PC-9 (cell line): ENCODE measurements around the gene COL25A1. TPM values are rescaled to one million over a fixed set of nuclear protein-coding genes. Genes with fewer than 3 reads are reported as not detected.

ENCODE experiments used
- BruUV-seq: library from RNA; stranded (reverse); fragments of 400-500 nt; replicated peaks from 2 replicates; lab custom pipeline; 2021; lab: Mats Ljungman, UMichigan
- CTCF ChIA-PET: fragments of 300-600 bp; sonication (Branson Sonifier 250); formaldehyde crosslinking; loops from one replicate; lab custom pipeline; 2022; ENCODE audit warnings: antibody characterized with exemption; lab: Charles Lee
- POLR2A ChIA-PET: fragments of 300-600 bp; sonication (Branson Sonifier 250); formaldehyde crosslinking; loops from one replicate; lab custom pipeline; 2022; ENCODE audit warnings: antibody characterized with exemption; ENCODE audit not compliant: unreplicated experiment; lab: Charles Lee
- DNase-seq, 2 experiments: peaks; one replicate each; pipeline versions ENCODE4 v3.0.0 to v3.0.0-alpha.2; 2015 to 2022; ENCODE audit warnings: mixed read lengths in 1 of 2
- H2AFZ ChIP-seq: fragments of 200-600 bp; sonication (generic); 2 replicates; pipeline ENCODE4 v1.8.1; 2017; ENCODE audit warnings: antibody characterized with exemption
- H3F3A ChIP-seq: fragments of 200-600 bp; sonication (generic); 2 replicates; pipeline ENCODE4 v1.8.1; 2017; ENCODE audit warnings: antibody characterized with exemption, mild to moderate bottlenecking, low read depth; ENCODE audit not compliant: insufficient read depth
- H3K27ac ChIP-seq: fragments of 200-600 bp; sonication (generic); 2 replicates; pipeline ENCODE4 v1.6.1; 2016; ENCODE audit warnings: mixed run types
- H3K27me3 ChIP-seq: fragments of 200-600 bp; sonication (generic); 2 replicates; pipeline ENCODE4 v1.6.1; 2016; ENCODE audit warnings: low read depth, mixed run types; ENCODE audit not compliant: insufficient read depth
- H3K36me3 ChIP-seq: fragments of 200-600 bp; sonication (generic); 2 replicates; pipeline ENCODE4 v1.6.1; 2016; ENCODE audit warnings: low read depth, mixed run types
- H3K4me1 ChIP-seq: fragments of 200-600 bp; sonication (generic); replicated peaks from 2 replicates; pipeline ENCODE4 v1.6.1; 2016; ENCODE audit warnings: mixed run types; ENCODE audit not compliant: insufficient read depth
- H3K4me2 ChIP-seq: fragments of 200-600 bp; sonication (generic); 2 replicates; pipeline ENCODE4 v1.6.1; 2017; ENCODE audit warnings: mixed run types
- H3K4me3 ChIP-seq: fragments of 200-600 bp; sonication (generic); 2 replicates; pipeline ENCODE4 v1.6.1; 2016; ENCODE audit warnings: mixed run types
- H3K79me2 ChIP-seq: fragments of 200-600 bp; sonication (generic); 2 replicates; pipeline ENCODE4 v1.6.1; 2017; ENCODE audit warnings: low read depth, mixed run types
- H3K9me2 ChIP-seq: fragments of 200-600 bp; sonication (generic); 2 replicates; pipeline ENCODE4 v1.8.1; 2017; ENCODE audit warnings: mild to moderate bottlenecking; ENCODE audit not compliant: insufficient read depth
- H3K9me3 ChIP-seq: fragments of 200-600 bp; sonication (generic); 2 replicates; pipeline ENCODE4 v1.8.1; 2016; ENCODE audit warnings: low read depth; ENCODE audit not compliant: insufficient read depth
- H4K20me1 ChIP-seq: fragments of 200-600 bp; sonication (generic); 2 replicates; pipeline ENCODE4 v1.8.1; 2017; ENCODE audit not compliant: insufficient read depth
- EZH2 ChIP-seq: fragments of 200-600 bp; sonication (generic); IDR thresholded peaks from 2 replicates; pipeline ENCODE4 v1.8.0; 2017; ENCODE audit warnings: antibody characterized with exemption, low read depth
- intact Hi-C: fragments of 100-400 bp; cut with micrococcal nuclease; formaldehyde crosslinking; loops from one replicate; pipeline ENCODE4 v1.10.0; 2022; ENCODE audit not compliant: unreplicated experiment
- total RNA-seq: library from RNA; stranded (reverse); gene quantifications from 2 replicates; pipeline ENCODE4 v1.2.3, GENCODE V29; 2021
- TF ChIP-seq, protein P1 (sequence below): fragments of 200-600 bp; sonication (generic); conservative IDR thresholded peaks from 2 replicates; pipeline ENCODE4 v1.6.1; 2017; ENCODE audit warnings: mixed run types, antibody characterized with exemption, mild to moderate bottlenecking, moderate library complexity

Gene COL25A1
- total RNA-seq, 1 experiment from 2014 or later = not detected

DNA sequence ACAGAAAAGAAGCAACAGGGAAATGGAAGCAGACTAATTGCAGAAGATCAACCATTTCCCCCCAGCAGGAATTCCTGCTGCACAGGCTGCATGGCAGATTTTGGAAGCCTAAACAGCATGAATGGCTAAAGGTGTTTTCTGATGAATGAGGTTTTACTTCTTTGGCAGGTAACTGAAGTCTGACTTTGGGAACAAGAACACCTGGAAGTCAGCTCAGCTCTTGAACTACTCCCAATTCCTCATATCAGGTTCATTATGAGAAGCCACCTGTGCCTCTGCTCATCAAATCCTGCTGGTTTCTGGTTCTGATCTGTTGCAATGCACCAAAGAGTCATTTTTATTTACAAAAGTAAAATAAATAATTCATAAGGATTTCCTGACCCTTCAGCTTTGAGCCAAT lies 139.0 kb downstream of the COL25A1 start:
- no TSS peak for BruUV-seq
- no peaks in the 10 kb centered on the region for H3K36me3 ChIP-seq
- DNase-seq = no peak
- no peaks in the 10 kb centered on the region for H3K27me3 ChIP-seq
- no peak overlapping the region for H3K4me2 ChIP-seq
- no peaks in the 10 kb centered on the region for H3K9me3 ChIP-seq
- ChIA-PET CTCF (no interaction called here), POLR2A (no interaction called here)
- no peaks in the 10 kb centered on the region for H4K20me1 ChIP-seq
- no peaks in the 10 kb centered on the region for H3K9me2 ChIP-seq
- H3K4me3 ChIP-seq = no peak overlapping the region
- H3K27ac ChIP-seq = no peak overlapping the region
- intact Hi-C loops = no loop called here
- no peak overlapping the region for H2AFZ ChIP-seq
- H3K79me2 ChIP-seq = no peaks in the 10 kb centered on the region
- TF ChIP-seq EZH2 = no peak
- TF ChIP-seq, protein P1, sequence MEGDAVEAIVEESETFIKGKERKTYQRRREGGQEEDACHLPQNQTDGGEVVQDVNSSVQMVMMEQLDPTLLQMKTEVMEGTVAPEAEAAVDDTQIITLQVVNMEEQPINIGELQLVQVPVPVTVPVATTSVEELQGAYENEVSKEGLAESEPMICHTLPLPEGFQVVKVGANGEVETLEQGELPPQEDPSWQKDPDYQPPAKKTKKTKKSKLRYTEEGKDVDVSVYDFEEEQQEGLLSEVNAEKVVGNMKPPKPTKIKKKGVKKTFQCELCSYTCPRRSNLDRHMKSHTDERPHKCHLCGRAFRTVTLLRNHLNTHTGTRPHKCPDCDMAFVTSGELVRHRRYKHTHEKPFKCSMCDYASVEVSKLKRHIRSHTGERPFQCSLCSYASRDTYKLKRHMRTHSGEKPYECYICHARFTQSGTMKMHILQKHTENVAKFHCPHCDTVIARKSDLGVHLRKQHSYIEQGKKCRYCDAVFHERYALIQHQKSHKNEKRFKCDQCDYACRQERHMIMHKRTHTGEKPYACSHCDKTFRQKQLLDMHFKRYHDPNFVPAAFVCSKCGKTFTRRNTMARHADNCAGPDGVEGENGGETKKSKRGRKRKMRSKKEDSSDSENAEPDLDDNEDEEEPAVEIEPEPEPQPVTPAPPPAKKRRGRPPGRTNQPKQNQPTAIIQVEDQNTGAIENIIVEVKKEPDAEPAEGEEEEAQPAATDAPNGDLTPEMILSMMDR = no peak
- H3K4me1 ChIP-seq = no peaks in the 10 kb centered on the region
- no peaks in the 10 kb centered on the region for H3F3A ChIP-seq

GRCh38 chr4:109162759-109163158 lies 139.7 kb downstream of the COL25A1 start:
- no peaks in the 10 kb centered on the region for H3K4me1 ChIP-seq
- H3K27ac ChIP-seq = no peak overlapping the region
- H3K4me3 ChIP-seq = no peak overlapping the region
- H3K9me2 ChIP-seq = no peaks in the 10 kb centered on the region
- H2AFZ ChIP-seq = no peak overlapping the region
- no peak overlapping the region for H3K4me2 ChIP-seq
- TF ChIP-seq EZH2 = no peak
- TF ChIP-seq, protein P1 = no peak
- CTCF ChIA-PET = no interaction called here
- no TSS peak for BruUV-seq
- H4K20me1 ChIP-seq = no peaks in the 10 kb centered on the region
- H3K9me3 ChIP-seq = no peaks in the 10 kb centered on the region
- H3K36me3 ChIP-seq = no peaks in the 10 kb centered on the region
- no peaks in the 10 kb centered on the region for H3F3A ChIP-seq
- POLR2A ChIA-PET = no interaction called here
- intact Hi-C loops = no loop called here
- H3K27me3 ChIP-seq = no peaks in the 10 kb centered on the region
- no peak for DNase-seq
- H3K79me2 ChIP-seq = no peaks in the 10 kb centered on the region

GRCh38 chr4:109160494-109160893 lies 142.0 kb downstream of the COL25A1 start:
- no peak for TF ChIP-seq EZH2
- TF ChIP-seq, protein P1 = no peak
- Histone ChIP-seq H3F3A (no peaks in the 10 kb centered on the region), H3K9me2 (no peaks in the 10 kb centered on the region), H3K4me1 (no peaks in the 10 kb centered on the region), H2AFZ (no peak overlapping the region), H3K36me3 (no peaks in the 10 kb centered on the region), H3K4me3 (no peak overlapping the region), H3K79me2 (no peaks in the 10 kb centered on the region), H3K27me3 (no peaks in the 10 kb centered on the region), H3K4me2 (no peak overlapping the region), H4K20me1 (no peaks in the 10 kb centered on the region), H3K27ac (no peak overlapping the region), H3K9me3 (no peaks in the 10 kb centered on the region)
- intact Hi-C loops = no loop called here
- CTCF ChIA-PET = no interaction called here
- no TSS peak for BruUV-seq
- DNase-seq = no peak
- POLR2A ChIA-PET = no interaction called here
